Activated CD8-positive, alpha-beta memory T cell treated with anti-CD3 and anti-CD28 coated beads, Interleukin-2, amount 10 ng/mL, durations not matched to agents 7 days and 5 days (primary cell): ENCODE results near the gene ANXA6. TPM values are rescaled to one million over a fixed set of nuclear protein-coding genes. Genes with fewer than 3 reads are reported as not detected.

Experiments
- ATAC-seq: fragments of 150-1000 bp; cut with Tn5 transposase; one replicate; pipeline ENCODE4 v1.10.0; 2021; ENCODE audit warnings: moderate library complexity
- CTCF ChIA-PET: fragments of 350-600 bp; sonication (Branson Sonifier 250); formaldehyde crosslinking; loops from one replicate; lab custom pipeline; 2021; ENCODE audit warnings: antibody characterized with exemption; lab: Charles Lee
- DNase-seq: peaks from one replicate; pipeline ENCODE4 v3.0.0-alpha.2; 2020
- H3K27ac Mint-ChIP-seq: one replicate; pipeline ENCODE4 v1.8.0; 2021; ENCODE audit warnings: mild to moderate bottlenecking, mixed read lengths
- H3K27me3 Mint-ChIP-seq: one replicate; pipeline ENCODE4 v1.8.0; 2021; ENCODE audit warnings: mixed read lengths
- H3K36me3 Mint-ChIP-seq: one replicate; pipeline ENCODE4 v1.8.0; 2021; ENCODE audit warnings: mild to moderate bottlenecking, mixed read lengths
- H3K4me1 Mint-ChIP-seq: one replicate; pipeline ENCODE4 v1.8.0; 2021; ENCODE audit warnings: mixed read lengths
- H3K4me3 Mint-ChIP-seq: one replicate; pipeline ENCODE4 v1.8.0; 2021; ENCODE audit warnings: mild to moderate bottlenecking, moderate library complexity, mixed read lengths
- H3K9me3 Mint-ChIP-seq: one replicate; pipeline ENCODE4 v1.8.0; 2022; ENCODE audit warnings: low read depth, mixed read lengths
- total RNA-seq, 2 experiments: library from RNA; stranded (reverse); gene quantifications; one replicate each; pipeline ENCODE4 v1.2.3, GENCODE V29; 2021

ANXA6 gene
- total RNA-seq, 2 experiments from 2014 or later = 623 to 640 TPM

DNA sequence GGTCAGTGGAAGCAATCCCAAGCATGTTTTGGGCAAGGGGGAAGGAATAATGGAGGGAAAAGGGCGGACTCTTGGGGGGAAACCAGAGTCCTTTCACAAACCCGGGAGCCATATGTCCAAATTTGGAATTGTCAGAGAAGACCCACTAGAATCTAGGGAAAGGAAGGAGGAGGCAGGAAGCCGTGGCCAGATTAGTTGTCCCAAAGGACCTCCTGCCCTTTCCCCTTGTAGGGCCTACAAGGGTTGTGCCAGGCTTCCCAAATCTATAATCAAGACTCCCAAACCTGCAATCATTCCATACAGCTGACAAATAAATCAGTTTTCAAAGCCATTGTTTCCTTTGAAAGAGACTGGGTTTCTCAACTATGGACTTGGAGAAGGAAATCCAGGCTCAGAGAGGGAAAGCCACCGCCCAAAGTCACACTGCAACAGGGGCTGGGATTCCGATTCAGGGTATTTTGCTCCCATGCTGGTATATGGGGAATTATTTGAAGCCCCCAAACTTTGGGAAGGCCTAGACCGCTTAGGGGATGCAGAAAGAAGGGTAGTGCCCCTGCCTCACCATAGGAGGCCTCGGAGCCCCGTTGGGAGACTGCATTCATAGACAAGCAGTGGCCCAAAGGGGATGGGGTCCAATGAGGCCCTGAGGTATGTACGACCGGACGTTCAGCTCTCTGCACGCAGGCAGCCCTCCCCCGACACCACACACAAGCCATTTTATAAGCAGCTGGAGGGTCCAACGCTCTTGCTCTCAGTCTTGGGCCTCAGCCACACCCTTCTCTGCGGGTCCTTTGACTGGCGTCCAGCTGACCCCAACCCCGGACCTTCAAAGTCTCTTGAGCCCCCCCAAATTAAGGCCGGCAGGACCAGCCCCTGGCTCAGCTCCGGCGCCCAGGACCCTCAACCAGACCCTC lies 815 bp downstream of the ANXA6 start:
- peak overlapping the region; percentile 94 for H3K4me3 Mint-ChIP-seq
- DNase-seq (peak; percentile 66), ATAC-seq (peak; percentile 4)
- no peaks in the 10 kb centered on the region for H3K9me3 Mint-ChIP-seq
- CTCF ChIA-PET = interaction anchor here (1.0 to 3.4 kb wide), 14 partner anchors 8 to 109 kb away, joined by 3 to 30 read pairs (median 7); no protein-coding TSS in a partner anchor
- peaks cover 45% of the 10 kb centered on the region for H3K4me1 Mint-ChIP-seq
- peaks cover 32% of the 10 kb centered on the region for H3K36me3 Mint-ChIP-seq
- no peaks in the 10 kb centered on the region for H3K27me3 Mint-ChIP-seq
- H3K27ac Mint-ChIP-seq = peak overlapping the region; percentile 94

DNA sequence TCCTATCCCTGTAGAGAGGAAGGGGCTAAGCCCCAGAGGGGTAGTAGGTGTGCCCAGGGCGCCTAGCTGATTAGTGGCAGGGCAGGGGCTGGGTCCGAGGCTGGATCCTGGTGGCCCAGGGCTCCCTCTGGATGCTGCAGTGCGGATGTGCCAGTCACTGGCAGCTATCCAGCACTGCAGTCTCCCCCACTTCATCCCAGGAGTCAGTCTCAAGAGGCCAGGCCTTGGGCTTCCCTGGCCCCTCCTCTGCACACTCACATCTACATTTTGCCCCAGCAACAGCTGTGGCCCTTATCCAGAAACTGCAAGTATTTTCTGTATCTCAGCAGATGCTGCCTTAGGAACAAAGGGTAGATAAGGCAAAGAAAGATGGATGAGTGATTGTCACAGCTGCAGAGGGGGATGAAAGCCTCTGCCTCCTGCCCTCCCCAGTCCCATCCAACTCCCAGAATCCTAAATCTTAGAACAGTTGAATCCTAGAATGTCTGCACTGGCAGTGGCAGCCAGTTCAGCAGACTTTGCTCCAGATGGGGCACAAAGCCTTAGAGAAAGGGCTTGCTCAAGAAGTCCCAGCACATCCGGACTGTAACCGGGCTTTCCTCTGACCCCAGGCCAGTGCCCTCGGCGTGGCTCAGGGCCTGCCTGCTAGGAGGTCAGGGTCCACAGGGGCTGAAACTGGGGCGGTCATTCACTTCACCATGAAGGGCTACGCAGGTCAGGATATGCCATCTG lies 1.6 kb downstream of the ANXA6 start:
- ATAC-seq (peak; percentile 13), DNase-seq (peak; percentile 60)
- Mint-ChIP-seq H3K4me1 (peaks cover 53% of the 10 kb centered on the region), H3K27me3 (no peaks in the 10 kb centered on the region), H3K4me3 (peak overlapping the region; percentile 94), H3K36me3 (peaks cover 35% of the 10 kb centered on the region), H3K9me3 (no peaks in the 10 kb centered on the region), H3K27ac (peak overlapping the region; percentile 94)
- CTCF ChIA-PET = interaction anchor here (0.6 to 3.4 kb wide), 7 partner anchors 9 to 372 kb away, joined by 3 to 20 read pairs (median 8); no protein-coding TSS in a partner anchor

DNA sequence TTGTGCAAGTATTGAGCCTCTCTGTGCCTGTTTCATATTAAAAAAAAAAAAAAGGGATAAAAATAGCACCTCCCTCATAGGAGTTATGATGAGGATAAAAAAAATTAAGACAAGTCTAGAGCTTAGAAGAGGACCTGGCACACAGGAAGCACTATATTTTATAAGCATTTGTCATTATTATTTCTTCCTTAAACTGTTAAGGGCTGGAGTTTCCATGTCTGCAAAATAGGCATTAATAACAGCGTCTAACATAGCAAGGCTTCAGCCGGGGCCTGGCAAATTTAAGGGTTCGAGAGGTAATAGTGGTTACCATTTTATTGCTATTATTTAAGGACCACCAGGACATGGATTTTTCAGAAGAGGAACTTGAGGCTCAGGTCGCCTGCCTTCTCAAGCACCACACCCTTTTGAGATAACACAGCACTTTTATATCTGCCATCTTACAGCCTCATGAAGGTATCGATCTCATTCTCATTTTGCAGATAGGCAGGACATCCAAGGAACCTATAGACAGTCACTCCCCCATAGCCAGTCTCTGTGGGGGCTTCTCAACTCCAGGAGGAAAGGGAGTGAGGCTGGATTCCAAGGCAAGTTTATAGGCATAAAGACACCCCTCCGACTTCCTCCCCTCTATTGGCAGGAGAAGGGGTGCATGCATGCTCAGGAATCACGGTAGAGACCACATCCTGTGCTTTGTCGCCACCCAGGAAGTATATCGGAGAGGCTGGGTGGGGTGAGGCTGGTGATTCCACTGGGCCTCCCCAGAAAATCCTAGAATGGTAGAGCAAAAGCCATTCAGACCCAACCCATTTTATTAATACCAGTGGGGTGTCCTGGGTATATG lies 2.4 kb downstream of the ANXA6 start:
- no peaks in the 10 kb centered on the region for H3K9me3 Mint-ChIP-seq
- CTCF ChIA-PET = interaction anchor here (0.8 to 3.4 kb wide), 8 partner anchors 9 to 103 kb away, joined by 3 to 20 read pairs (median 7); partner anchors contain the start of gene GM2A
- peaks cover 37% of the 10 kb centered on the region for H3K36me3 Mint-ChIP-seq
- DNase-seq = peak; percentile 87
- peak overlapping the region; percentile 94 for H3K4me3 Mint-ChIP-seq
- H3K4me1 Mint-ChIP-seq = peaks cover 61% of the 10 kb centered on the region
- H3K27ac Mint-ChIP-seq = peak overlapping the region; percentile 94
- peak; percentile 43 for ATAC-seq
- H3K27me3 Mint-ChIP-seq = no peaks in the 10 kb centered on the region

DNA sequence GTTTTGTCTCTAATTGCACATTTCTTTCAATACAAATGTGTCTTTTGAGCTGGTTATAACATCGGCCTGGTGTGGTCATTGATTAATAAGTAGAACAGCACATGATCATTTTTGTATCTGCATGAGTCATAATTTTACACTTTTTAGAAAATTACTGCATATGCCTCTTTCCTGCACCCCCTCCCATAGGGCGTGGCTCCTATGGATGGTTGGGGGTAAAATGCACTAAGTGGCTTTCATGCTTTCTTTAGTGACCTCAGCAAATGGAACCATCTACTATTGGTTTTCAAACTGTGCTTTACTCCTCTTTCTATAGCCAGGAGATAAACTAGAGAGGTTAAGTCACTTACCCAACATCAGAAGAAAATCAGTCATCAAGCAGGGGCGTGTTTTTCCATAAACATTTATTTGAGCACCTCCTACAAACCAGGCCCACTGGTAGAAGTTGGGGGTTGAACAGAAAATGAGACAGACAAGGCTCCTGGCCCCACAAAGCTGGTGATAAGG lies 3.8 kb downstream of the ANXA6 start:
- peak; percentile 72 for DNase-seq
- no peaks in the 10 kb centered on the region for H3K9me3 Mint-ChIP-seq
- H3K27me3 Mint-ChIP-seq = no peaks in the 10 kb centered on the region
- H3K36me3 Mint-ChIP-seq = peaks cover 41% of the 10 kb centered on the region
- peak overlapping the region; percentile 62 for H3K4me3 Mint-ChIP-seq
- H3K4me1 Mint-ChIP-seq = peaks cover 67% of the 10 kb centered on the region
- CTCF ChIA-PET = interaction anchor here (1.2 to 2.9 kb wide), 6 partner anchors 10 to 60 kb away, joined by 3 to 20 read pairs (median 5); no protein-coding TSS in a partner anchor
- ATAC-seq = peak; percentile 1
- H3K27ac Mint-ChIP-seq = peak overlapping the region; percentile 89

DNA sequence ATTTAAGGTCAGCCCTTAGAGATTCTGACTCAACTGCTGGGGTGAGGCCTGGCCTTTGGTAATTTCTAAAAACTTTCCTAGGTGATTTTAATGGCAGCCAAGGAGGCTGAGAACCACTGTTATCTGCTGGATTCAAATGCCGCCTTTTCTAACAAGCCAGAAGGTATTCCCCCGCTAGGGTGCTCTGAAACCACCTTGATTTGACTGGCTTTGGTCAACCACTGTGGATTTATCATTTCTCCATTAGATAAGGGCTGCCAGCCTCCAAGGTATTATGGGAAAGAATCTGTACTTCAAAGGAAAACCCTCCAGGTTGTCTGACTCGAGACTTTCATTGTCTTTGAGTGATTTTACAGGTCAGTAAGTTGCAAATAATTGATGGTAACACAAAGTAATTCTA lies 4.3 kb downstream of the ANXA6 start:
- no peak for ATAC-seq
- CTCF ChIA-PET = interaction anchor here (1.2 to 19.8 kb wide), 7 partner anchors 10 to 61 kb away, joined by 3 to 205 read pairs (median 6); no protein-coding TSS in a partner anchor
- Mint-ChIP-seq H3K4me1 (peaks cover 67% of the 10 kb centered on the region), H3K27me3 (no peaks in the 10 kb centered on the region), H3K27ac (peak overlapping the region; percentile 89), H3K9me3 (no peaks in the 10 kb centered on the region), H3K36me3 (peaks cover 46% of the 10 kb centered on the region), H3K4me3 (peak overlapping the region; percentile 62)
- DNase-seq = no peak

DNA sequence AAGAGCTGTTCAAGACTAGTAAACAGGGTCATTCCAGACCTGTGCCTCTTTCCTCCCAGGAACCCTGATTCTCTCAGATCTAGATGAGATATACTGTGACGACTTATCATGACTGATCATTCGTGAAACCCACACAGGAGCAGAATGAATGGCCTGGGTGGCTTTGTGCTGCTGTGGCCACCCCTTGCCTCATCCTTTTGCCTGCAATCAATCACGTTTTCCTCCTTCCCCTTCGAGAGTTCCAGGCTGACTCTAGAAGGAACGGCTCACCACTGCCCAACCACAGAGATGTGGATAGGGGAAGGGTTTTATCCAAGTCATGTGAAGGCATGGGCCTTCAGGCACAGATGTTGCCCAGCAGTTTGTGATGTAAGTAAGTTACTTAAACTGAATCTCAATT lies 5.8 kb downstream of the ANXA6 start:
- ATAC-seq = peak; percentile 30
- Mint-ChIP-seq H3K36me3 (peaks cover 60% of the 10 kb centered on the region), H3K27ac (peak overlapping the region; percentile 89), H3K27me3 (no peaks in the 10 kb centered on the region), H3K4me3 (peak overlapping the region; percentile 62), H3K4me1 (peaks cover 76% of the 10 kb centered on the region), H3K9me3 (no peaks in the 10 kb centered on the region)
- DNase-seq = peak; percentile 86
- CTCF ChIA-PET = interaction anchor here (0.6 to 19.8 kb wide), 4 partner anchors 10 to 25 kb away, joined by 4 to 205 read pairs (median 18); no protein-coding TSS in a partner anchor

DNA sequence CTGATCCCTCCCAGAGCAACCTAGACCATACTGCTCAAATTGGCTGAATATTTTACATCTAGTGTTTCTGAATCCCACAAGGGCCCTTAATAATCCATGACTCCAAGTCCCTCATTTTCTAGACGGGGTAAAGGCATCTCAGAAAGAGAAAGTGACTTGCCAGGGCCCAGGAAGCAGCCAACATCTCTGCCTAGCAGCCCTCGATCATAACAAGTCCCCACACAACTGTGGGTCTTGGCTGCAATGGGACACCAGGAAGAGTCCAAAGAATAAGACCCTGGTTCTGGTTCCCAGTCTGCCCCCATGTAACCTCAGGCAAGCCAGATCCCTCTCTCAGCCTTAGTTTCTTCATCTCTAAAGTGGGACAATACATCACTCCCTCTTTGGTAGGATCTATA lies 6.3 kb downstream of the ANXA6 start:
- no peak for DNase-seq
- H3K27ac Mint-ChIP-seq = peak overlapping the region; percentile 89
- peak overlapping the region; percentile 62 for H3K4me3 Mint-ChIP-seq
- no peaks in the 10 kb centered on the region for H3K27me3 Mint-ChIP-seq
- H3K4me1 Mint-ChIP-seq = peaks cover 80% of the 10 kb centered on the region
- no peak for ATAC-seq
- CTCF ChIA-PET = interaction anchor here (1.1 to 19.8 kb wide), 5 partner anchors 10 to 100 kb away, joined by 5 to 205 read pairs (median 16); no protein-coding TSS in a partner anchor
- no peaks in the 10 kb centered on the region for H3K9me3 Mint-ChIP-seq
- peaks cover 61% of the 10 kb centered on the region for H3K36me3 Mint-ChIP-seq

DNA sequence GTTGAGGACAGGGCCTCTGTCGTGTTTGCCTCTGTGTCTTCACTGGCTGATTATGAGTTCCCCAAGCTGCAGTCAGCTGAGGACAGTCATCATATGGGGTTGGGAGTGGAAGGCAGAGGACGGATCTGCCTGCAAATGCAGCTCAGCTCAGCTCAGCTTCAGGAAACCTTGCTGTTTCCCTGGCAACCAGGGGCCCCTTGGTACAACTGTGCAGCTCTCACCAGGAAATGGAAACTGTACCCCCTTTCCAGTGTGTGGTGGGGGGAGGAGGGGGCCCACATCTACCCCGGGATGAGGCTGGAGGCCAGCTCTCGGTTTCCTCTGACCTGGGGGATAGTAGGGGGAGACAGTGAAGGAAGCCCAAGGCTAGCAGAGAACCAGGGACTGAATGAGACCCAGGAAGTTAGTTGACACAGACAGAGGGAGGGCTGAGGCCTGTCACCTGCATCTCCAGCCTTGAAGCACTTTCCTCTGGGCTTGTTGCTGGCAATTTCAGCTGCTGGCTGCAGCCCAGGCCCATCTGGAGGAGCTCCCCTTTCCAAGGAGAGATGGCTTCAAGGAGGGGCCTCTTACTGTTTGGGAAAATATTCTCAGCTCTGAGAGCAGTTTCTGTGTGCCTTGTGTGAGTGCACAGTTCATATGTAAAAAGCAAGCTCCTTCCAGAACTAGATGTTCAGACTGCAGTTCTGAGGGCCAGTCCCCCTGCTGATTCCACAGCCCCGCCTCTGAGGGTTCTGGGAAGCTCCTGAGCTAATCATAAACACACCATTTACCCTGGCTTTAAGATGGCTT lies 6.9 kb downstream of the ANXA6 start:
- CTCF ChIA-PET = interaction anchor here (0.7 to 19.8 kb wide), 12 partner anchors 7 to 367 kb away, joined by 3 to 205 read pairs (median 4); partner anchors contain the start of gene ANXA6
- H3K4me1 Mint-ChIP-seq = peaks cover 86% of the 10 kb centered on the region
- peak overlapping the region; percentile 89 for H3K27ac Mint-ChIP-seq
- peaks cover 62% of the 10 kb centered on the region for H3K36me3 Mint-ChIP-seq
- no peaks in the 10 kb centered on the region for H3K9me3 Mint-ChIP-seq
- peak overlapping the region; percentile 62 for H3K4me3 Mint-ChIP-seq
- ATAC-seq (peak; percentile 74), DNase-seq (peak; percentile 92)
- H3K27me3 Mint-ChIP-seq = no peaks in the 10 kb centered on the region

DNA sequence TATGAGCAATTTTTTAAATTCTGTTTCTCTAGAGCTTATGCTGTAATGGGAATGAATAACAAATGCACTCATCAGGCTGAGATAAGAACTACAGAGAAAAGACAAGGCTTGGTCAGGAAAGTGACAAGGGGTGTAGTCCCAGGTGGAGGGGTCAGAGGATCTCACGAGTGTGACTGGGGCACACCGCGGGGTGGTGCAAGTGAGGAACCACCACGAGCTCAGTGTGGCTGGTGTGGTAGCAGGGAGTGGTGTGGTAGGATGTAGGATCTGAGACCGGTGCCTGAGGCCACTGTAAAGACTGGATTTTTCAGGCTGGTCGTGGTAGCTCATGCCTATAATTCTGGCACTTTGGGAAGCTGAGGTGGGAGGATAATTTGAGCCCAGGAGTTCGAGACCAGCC lies 9.0 kb downstream of the ANXA6 start:
- Mint-ChIP-seq H3K4me3 (peak overlapping the region; percentile 35), H3K4me1 (peaks cover 96% of the 10 kb centered on the region), H3K27me3 (no peaks in the 10 kb centered on the region), H3K27ac (peak overlapping the region; percentile 79), H3K36me3 (peaks cover 68% of the 10 kb centered on the region), H3K9me3 (no peaks in the 10 kb centered on the region)
- ATAC-seq (peak; percentile 6), DNase-seq (peak; percentile 74)
- CTCF ChIA-PET = interaction anchor here (0.8 to 19.8 kb wide), 13 partner anchors 9 to 104 kb away, joined by 3 to 205 read pairs (median 5); partner anchors contain the start of genes ANXA6 and GM2A

DNA sequence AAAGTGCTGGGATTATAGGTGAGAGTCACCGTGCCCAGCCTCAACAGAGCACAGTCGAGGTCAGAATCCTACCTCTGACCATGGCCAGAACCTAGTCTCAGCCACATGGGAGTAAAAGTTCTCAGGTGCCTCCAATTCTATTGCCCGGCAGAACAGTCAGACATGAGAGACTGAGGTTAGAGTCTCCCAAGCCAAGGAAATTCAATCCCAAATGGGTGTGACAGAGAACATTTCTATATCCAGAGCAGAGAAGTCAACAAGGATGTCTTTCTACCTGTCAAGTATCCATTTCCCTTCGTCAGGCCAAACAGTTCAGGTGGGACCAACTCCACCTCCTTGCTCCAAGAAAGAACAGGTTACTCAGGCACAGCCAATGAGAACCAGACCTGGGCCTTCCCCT lies 10.5 kb downstream of the ANXA6 start:
- H3K9me3 Mint-ChIP-seq = no peaks in the 10 kb centered on the region
- peak overlapping the region; percentile 25 for H3K27ac Mint-ChIP-seq
- peaks cover 60% of the 10 kb centered on the region for H3K36me3 Mint-ChIP-seq
- CTCF ChIA-PET = interaction anchor here (1.2 to 19.8 kb wide), 5 partner anchors 11 to 92 kb away, joined by 3 to 205 read pairs (median 9); partner anchors contain the start of gene ANXA6
- no peak overlapping the region for H3K4me3 Mint-ChIP-seq
- ATAC-seq (no peak), DNase-seq (no peak)
- no peaks in the 10 kb centered on the region for H3K27me3 Mint-ChIP-seq
- peaks cover 96% of the 10 kb centered on the region for H3K4me1 Mint-ChIP-seq

DNA sequence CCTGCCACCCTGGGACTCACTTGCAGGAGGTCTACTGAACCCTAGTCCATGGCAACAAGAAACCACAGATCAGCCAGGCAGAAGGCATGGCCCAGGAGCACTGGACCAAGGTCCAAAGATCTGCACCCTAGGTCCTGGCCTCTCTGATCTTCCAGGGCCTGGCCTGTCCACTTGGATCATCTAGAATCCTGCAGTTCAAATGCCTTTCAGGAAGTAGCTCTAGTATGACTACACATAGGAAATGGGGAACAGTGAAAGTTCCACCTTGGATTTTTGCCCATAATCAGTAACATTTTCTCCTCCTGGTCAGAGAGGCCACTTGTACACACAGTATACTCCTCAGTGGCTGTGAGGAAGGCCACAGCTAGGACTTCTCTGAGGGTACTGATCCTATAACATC lies 11.5 kb downstream of the ANXA6 start:
- Mint-ChIP-seq H3K4me1 (peaks cover 96% of the 10 kb centered on the region), H3K9me3 (no peaks in the 10 kb centered on the region), H3K4me3 (no peak overlapping the region), H3K27ac (peak overlapping the region; percentile 39), H3K27me3 (no peaks in the 10 kb centered on the region), H3K36me3 (peaks cover 65% of the 10 kb centered on the region)
- DNase-seq = no peak
- ATAC-seq = no peak
- CTCF ChIA-PET = interaction anchor here (1.2 to 19.8 kb wide), 5 partner anchors 12 to 48 kb away, joined by 3 to 205 read pairs (median 4); partner anchors contain the start of gene ANXA6
